Mucosa of descending colon (tissue), 3 donors: ENCODE results near the gene PROSER2. TPM values are rescaled to one million over a fixed set of nuclear protein-coding genes. Genes with fewer than 3 reads are reported as not detected.

Experiments used
- ATAC-seq: fragments of 200-7000 bp; cut with Tn5 transposase; one replicate; pipeline ENCODE4 v1.9.1; 2020; ENCODE audit warnings: mild to moderate bottlenecking, moderate library complexity
- DNase-seq, 3 donors: peaks; one replicate each; pipeline ENCODE4 v3.0.0-alpha.2; 2020
- H3K36me3 ChIP-seq: fragments of 200-600 bp; one replicate; pipeline ENCODE4 v1.8.0; 2021; ENCODE audit warnings: low read depth, mild to moderate bottlenecking
- H3K4me1 ChIP-seq: fragments of 200-600 bp; one replicate; pipeline ENCODE4 v1.8.0; 2021; ENCODE audit warnings: low read depth, mild to moderate bottlenecking
- H3K4me3 ChIP-seq: fragments of 200-600 bp; one replicate; pipeline ENCODE4 v1.8.0; 2021; ENCODE audit warnings: mild to moderate bottlenecking
- H3K9me3 ChIP-seq: fragments of 200-600 bp; one replicate; pipeline ENCODE4 v1.8.0; 2021; ENCODE audit warnings: mild to moderate bottlenecking
- CTCF ChIP-seq: fragments of 200-600 bp; IDR thresholded peaks from one replicate; pipeline ENCODE4 v1.8.0; 2022; ENCODE audit warnings: antibody characterized with exemption, mild to moderate bottlenecking
- intact Hi-C, 2 donors: fragments of 100-400 bp; cut with DNase I in 1 of 2; cut with micrococcal nuclease in 1 of 2; formaldehyde crosslinking; loops; one replicate each; pipeline versions ENCODE4 v1.11.0 to v1.11.1; 2022; cut with DNase I, micrococcal nuclease
- total RNA-seq, 3 donors: library from RNA; stranded (reverse); fragmentation: NEBNext Ultra II Directional in 2 of 3; extraction: Animal tissue kit (Norgen Biotek cat#: 25700) in 2 of 3; gene quantifications; one replicate each; pipeline versions ENCODE4 v1.2.1 to v1.2.4, GENCODE V29; 2021 to 2023
- donor health status: DM: no; HTN: no; CAD: no; lungs with moderate emphysema.
- donor health status: DM: no; HTN: no; CAD: no.
- donor health status: DM: no; HTN: yes; CAD: no.

Gene PROSER2
- total RNA-seq, 3 donors from 2014 or later: 3.9 to 10.4 (median 6.2) TPM

DNA sequence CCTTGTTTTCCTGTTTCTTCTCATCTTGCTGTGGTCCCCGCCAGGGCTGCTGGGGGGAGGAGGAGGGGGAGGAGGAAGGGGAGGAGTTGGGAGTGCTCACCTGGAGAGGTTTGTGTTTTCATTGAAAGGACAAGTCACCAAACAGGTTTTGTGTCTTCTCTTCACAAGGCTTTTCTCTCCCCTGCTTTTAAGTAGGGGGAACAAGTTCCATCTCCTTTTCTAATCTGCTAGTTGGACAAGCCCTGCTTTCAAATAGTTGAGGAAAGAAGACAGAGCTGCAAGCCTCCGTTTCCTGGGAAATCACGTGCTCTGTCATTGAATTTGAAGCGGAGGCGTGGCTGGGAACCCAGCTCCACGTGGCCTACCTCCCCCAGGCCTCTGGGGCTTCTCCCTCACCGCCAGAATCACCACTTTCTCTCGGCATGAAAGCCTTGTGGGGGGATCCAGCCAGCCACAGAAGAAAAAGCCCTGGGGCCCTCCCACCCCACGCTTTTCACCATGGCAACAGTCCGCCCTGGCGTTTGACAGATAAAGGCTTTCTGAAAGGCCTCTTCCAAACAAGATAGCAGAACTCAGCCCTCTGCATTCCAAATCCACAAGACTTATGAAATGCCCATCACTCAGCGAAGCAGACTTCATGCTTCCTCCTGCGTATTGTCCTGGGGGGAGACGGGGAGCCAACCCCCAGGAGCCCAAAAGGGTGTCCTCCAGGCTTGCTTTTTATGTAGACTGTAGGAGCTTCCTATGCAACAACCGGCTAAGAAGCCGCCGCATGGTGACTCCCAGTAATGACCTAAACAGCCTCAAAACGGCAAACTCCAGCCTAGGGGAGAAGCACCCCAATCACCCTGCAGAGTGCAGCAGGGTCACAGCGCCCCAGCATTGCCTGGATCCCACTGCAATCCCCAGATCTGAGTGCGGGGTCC is 51.7 kb downstream of the PROSER2 start:
- peak in 1 of 3 donors; percentile 35 for DNase-seq
- ATAC-seq: peak; percentile 19
- intact Hi-C loops: no loop called here
- no peaks in the 10 kb centered on the region for H3K9me3 ChIP-seq
- H3K36me3 ChIP-seq: no peaks in the 10 kb centered on the region
- peaks cover 18% of the 10 kb centered on the region for H3K4me1 ChIP-seq
- no peak for TF ChIP-seq CTCF
- H3K4me3 ChIP-seq: no peak overlapping the region

DNA sequence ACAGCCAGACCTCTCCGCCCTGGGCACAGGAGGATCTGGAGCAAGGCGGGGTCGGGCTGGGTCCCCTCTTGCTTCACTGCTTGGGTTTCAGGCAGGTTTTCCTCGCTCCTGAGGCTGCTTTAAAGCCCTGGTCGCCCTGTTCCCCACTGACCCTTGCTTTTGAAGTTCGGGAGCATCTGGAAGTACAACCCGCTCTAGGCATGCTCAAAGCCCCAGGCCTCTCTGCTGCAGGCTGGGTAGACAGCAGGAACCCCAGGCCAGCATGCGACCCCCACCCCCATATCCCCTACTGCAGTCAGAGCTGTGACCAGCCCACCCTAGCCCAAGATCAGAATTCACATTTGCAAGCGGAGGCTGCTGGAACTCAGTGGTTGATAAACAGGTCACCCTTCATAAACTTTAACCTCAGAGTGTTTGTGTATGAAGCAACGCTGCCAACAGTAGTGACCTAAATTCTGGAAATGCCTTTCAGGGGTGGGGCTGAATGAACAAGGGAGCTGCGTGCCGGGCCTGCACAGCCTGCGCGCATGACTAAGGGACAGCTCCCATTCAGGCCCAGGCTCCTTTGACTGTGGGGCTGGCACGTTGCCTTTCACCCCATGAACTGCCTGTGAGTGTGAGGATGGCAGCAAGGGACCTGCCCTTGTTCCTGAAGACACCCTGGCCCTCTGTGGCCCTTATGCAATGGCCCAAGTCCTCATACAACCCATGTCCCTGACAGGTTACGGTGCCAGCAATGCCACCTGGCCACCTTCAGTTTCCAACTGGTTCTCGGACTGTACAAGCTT is 52.5 kb downstream of the PROSER2 start:
- Histone ChIP-seq H3K4me3 (no peak overlapping the region), H3K4me1 (peaks cover 18% of the 10 kb centered on the region)

GRCh38 chr10:11876324-11876723 is 53.2 kb downstream of the PROSER2 start:
- no peaks in the 10 kb centered on the region for H3K9me3 ChIP-seq
- DNase-seq: no peak
- ATAC-seq: no peak
- no peaks in the 10 kb centered on the region for H3K36me3 ChIP-seq
- H3K4me3 ChIP-seq: no peak overlapping the region
- intact Hi-C loops: no loop called here
- no peak for TF ChIP-seq CTCF
- peaks cover 18% of the 10 kb centered on the region for H3K4me1 ChIP-seq

More for the DNA sequence above, 52.5 kb downstream of the PROSER2 start:
- DNase-seq: peak; percentile 83 to 87 (median 85)
- TF ChIP-seq CTCF: no peak
- intact Hi-C loops: no loop called here
- peak; percentile 97 for ATAC-seq
- H3K36me3 ChIP-seq: no peaks in the 10 kb centered on the region
- no peaks in the 10 kb centered on the region for H3K9me3 ChIP-seq

DNA sequence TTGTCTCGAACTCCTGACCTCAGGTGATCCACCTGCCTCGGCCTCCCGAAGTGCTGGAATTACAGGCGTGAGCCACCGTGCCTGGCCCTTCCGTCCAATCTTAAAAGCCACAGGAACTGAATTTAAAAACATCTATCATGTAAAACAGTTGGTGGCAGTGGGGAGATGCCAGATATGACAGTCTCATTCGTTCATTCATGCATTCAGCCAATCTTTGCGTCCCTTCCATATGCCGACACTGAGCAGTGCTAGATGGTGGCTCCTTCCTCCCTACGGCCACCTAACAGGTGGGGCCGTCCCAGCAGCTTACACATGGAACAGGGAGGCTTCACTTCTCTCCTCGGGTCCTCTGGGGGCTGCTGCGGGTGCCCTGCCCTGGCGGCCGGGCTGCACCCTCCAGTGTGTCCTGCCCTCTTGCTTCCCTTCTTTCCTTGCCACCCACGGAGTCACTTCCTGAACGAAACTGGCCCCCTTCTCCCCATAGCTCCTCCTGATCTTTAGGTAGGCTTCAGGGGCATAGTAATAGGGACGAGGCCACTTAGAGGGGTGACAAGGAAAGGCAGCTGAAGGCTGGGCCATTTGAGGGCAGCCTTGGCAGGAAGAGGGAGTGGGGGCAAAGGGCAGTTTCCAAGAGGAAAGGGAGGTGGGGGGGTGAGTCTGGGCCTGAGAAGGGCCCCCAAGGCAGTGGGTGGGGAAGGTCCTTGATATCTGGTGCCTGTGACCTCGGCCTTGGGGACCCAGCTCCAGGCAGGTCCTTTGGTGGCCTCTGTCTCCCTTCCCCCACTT is 53.8 kb downstream of the PROSER2 start:
- ATAC-seq (no peak), DNase-seq (no peak)
- Histone ChIP-seq H3K4me3 (no peak overlapping the region), H3K36me3 (no peaks in the 10 kb centered on the region), H3K9me3 (no peaks in the 10 kb centered on the region), H3K4me1 (peaks cover 18% of the 10 kb centered on the region)
- intact Hi-C loops: no loop called here
- TF ChIP-seq CTCF: no peak

GRCh38 chr10:11877591-11877905 is 54.4 kb downstream of the PROSER2 start:
- Histone ChIP-seq H3K9me3 (no peaks in the 10 kb centered on the region), H3K36me3 (no peaks in the 10 kb centered on the region), H3K4me3 (no peak overlapping the region), H3K4me1 (peaks cover 18% of the 10 kb centered on the region)
- no peak for ATAC-seq
- no peak for DNase-seq
- intact Hi-C loops: no loop called here
- no peak for TF ChIP-seq CTCF
